ENCODE measurements around the gene CYP2E1.
"Not testable (repeated sequence)": the region's sequence is repeated elsewhere in the genome, so short reads cannot be mapped to it uniquely, and the experiment has no call there.

DNA sequence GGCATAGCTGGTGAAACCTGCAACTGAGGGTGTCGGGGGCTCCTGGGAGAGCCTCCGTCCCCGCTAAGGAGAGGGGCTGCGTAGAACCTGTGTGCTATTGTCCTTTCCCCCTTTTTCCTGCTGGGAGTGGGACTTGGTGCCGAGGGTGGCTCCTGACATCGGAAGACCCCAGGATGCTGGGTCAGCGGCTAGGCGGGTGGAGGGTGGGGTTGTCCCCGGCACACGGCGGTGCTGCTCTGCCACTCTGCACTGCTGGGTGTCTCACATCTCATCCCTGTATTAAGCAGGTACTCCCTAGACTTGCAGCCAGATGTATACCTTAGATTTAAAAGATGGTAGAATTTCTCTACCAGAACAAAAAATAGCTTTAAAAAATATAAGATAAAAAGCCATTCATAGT lies 44.9 kb downstream of the CYP2E1 start:
- TF ChIP-seq, protein P1, sequence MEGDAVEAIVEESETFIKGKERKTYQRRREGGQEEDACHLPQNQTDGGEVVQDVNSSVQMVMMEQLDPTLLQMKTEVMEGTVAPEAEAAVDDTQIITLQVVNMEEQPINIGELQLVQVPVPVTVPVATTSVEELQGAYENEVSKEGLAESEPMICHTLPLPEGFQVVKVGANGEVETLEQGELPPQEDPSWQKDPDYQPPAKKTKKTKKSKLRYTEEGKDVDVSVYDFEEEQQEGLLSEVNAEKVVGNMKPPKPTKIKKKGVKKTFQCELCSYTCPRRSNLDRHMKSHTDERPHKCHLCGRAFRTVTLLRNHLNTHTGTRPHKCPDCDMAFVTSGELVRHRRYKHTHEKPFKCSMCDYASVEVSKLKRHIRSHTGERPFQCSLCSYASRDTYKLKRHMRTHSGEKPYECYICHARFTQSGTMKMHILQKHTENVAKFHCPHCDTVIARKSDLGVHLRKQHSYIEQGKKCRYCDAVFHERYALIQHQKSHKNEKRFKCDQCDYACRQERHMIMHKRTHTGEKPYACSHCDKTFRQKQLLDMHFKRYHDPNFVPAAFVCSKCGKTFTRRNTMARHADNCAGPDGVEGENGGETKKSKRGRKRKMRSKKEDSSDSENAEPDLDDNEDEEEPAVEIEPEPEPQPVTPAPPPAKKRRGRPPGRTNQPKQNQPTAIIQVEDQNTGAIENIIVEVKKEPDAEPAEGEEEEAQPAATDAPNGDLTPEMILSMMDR (IDR thresholded peaks at IDR 0.05; ENCODE audit: insufficient read depth, low read length), result not testable (repeated sequence)
- TF ChIP-seq, protein P2, sequence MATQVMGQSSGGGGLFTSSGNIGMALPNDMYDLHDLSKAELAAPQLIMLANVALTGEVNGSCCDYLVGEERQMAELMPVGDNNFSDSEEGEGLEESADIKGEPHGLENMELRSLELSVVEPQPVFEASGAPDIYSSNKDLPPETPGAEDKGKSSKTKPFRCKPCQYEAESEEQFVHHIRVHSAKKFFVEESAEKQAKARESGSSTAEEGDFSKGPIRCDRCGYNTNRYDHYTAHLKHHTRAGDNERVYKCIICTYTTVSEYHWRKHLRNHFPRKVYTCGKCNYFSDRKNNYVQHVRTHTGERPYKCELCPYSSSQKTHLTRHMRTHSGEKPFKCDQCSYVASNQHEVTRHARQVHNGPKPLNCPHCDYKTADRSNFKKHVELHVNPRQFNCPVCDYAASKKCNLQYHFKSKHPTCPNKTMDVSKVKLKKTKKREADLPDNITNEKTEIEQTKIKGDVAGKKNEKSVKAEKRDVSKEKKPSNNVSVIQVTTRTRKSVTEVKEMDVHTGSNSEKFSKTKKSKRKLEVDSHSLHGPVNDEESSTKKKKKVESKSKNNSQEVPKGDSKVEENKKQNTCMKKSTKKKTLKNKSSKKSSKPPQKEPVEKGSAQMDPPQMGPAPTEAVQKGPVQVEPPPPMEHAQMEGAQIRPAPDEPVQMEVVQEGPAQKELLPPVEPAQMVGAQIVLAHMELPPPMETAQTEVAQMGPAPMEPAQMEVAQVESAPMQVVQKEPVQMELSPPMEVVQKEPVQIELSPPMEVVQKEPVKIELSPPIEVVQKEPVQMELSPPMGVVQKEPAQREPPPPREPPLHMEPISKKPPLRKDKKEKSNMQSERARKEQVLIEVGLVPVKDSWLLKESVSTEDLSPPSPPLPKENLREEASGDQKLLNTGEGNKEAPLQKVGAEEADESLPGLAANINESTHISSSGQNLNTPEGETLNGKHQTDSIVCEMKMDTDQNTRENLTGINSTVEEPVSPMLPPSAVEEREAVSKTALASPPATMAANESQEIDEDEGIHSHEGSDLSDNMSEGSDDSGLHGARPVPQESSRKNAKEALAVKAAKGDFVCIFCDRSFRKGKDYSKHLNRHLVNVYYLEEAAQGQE (IDR thresholded peaks at IDR 0.05; ENCODE audit: insufficient replicate concordance, low read depth), result not testable (repeated sequence)
- TF ChIP-seq POLR2AphosphoS5 (IDR thresholded peaks at IDR 0.05; ENCODE audit: low read depth); SPI1 (IDR thresholded peaks at IDR 0.05; ENCODE audit: borderline replicate concordance, low read depth); GABPA (IDR thresholded peaks at IDR 0.05; ENCODE audit: low read depth): not testable (repeated sequence)

Measured in HL-60 (cell line).